Activated T-helper 9 cell treated with anti-CD3 and anti-CD28 coated beads, Interleukin-2, amount 50 U/mL, for 16 hours (primary cell): ENCODE results near the gene CBLL1.

Source experiments
- DNase-seq: peaks from one replicate; pipeline ENCODE4 v3.0.0-alpha.2; 2020; ENCODE audit warnings: low read depth

CBLL1 gene

GRCh38 chr7:107743567-107744344 is at the start of gene CBLL1:
TSS of gene CBLL1 (plus strand) at chr7:107744142. CDS start at chr7:107744164, 22 bp downstream.
- peak; percentile 98 for DNase-seq

DNA sequence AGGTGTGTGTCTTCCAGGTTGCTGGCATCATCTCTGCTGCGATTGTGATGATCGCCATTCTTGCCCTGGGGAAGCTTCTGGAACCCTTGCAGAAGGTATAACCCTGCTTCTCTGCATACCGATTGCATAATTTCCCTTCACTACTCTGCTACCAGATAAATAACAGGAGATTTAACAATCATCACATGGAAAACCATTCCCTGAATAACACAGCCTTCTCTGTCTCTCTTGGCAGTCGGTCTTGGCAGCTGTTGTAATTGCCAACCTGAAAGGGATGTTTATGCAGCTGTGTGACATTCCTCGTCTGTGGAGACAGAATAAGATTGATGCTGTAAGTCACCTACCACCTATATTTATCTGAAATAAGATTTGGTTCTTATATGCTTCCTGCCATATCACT is 49.6 kb upstream of the CBLL1 start:
- no peak for DNase-seq

- DNase-seq: no peak
Measured at GRCh38 chr7:107696330-107696946, 47.5 kb upstream of the CBLL1 start.

DNA sequence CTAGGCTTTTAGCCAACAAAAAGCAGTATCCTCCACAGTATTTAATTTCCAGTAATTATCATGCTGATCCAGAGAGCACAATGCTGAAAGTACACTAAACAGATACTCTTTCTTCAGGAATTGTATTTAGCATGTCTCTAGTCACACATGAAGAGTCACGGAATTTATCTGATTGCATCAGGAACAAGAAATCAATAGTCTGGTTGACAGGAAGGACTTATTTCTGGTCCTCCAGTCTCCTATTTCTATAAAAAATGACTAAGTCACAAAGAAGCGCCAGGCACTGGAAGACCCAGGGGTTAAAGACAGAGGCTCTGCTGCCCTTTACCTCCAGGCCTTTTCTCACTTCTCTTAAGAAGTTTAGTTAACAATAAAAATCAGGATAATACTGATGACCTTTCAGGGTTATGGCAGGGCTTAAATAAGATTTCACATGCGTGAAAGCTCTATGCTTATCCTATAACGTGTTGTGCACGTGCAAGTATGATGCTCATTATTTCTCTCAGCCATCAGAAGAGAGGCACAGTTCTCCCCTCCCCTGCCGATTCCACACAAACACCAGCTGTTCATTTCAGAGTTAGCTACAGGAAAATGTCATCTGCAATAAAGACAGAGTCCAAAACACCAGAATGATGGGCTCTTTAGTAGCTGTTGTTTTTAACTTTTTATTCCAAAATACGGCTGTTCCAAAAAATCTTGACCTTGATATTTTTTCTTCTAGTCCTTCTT is 46.5 kb upstream of the CBLL1 start:
- no peak for DNase-seq

- no peak for DNase-seq
Measured at GRCh38 chr7:107700570-107700969, 43.4 kb upstream of the CBLL1 start.

GRCh38 chr7:107701191-107701590 is 42.8 kb upstream of the CBLL1 start:
- no peak for DNase-seq

DNA sequence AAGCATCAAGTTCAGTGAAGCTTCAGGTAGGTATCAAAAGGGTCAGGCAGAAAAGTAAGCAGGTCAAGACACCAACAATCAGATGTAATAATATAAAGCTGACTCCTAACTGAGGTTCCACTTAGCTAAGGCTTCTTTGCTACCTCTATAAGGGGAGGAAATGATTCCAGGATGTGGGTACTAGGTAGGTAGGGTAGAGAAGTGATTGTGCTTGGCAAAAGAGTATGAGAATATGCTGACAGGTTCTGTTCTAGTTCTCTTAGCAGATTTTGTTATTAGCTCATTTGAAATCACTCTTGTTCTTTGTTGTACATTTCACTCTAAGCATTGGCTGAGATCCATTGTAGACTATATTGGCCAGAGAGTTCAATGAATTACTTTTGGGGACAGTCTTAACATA is 40.7 kb upstream of the CBLL1 start:
- no peak for DNase-seq

GRCh38 chr7:107703872-107704271 is 40.1 kb upstream of the CBLL1 start:
- DNase-seq: no peak

GRCh38 chr7:107708956-107709355 is 35.0 kb upstream of the CBLL1 start:
- no peak for DNase-seq

GRCh38 chr7:107711301-107711700 is 32.6 kb upstream of the CBLL1 start:
- no peak for DNase-seq

- no peak for DNase-seq
Measured at GRCh38 chr7:107712025-107712424, 31.9 kb upstream of the CBLL1 start.

GRCh38 chr7:107712896-107713295 is 31.0 kb upstream of the CBLL1 start:
- no peak for DNase-seq

DNA sequence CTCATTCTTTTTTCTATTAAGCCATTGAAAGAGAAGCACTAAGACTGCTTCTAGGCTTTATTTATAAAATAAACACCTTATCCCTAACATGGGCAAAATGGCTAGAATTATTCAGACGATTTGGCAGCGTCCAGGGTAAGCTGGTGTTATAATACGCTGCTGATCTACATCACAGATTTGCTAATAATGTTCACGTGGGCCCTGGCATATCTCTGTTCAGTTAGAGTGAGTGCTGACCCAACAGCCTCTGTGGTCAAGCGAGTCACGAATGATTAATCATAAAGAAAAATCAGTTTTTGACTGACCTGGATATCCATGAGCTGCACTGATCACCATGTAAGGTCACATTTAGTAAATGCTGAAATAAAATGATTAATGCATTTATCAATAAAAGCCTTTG is 28.4 kb upstream of the CBLL1 start:
- no peak for DNase-seq

- DNase-seq: no peak
Measured at GRCh38 chr7:107718456-107719193, 25.3 kb upstream of the CBLL1 start.

DNA sequence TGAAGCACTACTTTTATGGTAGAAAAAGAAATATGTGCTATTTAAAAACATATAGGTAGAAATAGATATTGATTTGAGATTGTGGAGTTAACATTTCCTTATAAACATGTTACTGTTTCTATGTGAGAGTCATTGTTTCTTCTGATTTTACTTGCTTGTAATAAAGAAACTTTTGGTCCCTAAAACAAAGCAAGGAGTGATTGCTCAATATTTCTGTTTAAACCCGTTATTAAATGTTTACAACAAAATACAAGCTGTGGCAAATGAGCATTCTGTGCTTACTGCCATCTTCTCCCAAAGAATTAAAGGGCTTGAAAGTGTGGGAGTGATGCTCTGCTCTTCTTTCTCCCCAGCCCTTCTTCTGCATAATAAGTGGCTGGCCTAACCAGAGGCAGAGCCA is 22.7 kb upstream of the CBLL1 start:
- no peak for DNase-seq

DNA sequence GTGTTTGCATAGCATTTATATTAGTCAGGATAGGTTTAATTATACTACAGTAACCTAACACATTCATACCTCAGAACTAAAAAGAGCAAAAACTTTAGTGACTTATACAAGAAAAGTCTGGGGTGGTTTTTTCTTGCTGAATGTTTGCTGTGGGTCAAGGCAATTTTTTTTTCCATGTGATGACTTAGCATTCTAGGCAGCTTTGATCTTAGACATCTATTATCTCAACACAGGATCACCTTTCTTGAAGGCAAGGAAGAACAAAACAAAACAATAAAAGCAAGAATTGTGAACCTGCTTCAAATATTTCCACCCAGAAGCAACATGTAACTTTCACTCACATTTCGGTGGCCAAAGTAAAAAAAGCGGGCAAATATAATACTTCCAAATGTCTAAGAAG is 20.7 kb upstream of the CBLL1 start:
- no peak for DNase-seq

DNA sequence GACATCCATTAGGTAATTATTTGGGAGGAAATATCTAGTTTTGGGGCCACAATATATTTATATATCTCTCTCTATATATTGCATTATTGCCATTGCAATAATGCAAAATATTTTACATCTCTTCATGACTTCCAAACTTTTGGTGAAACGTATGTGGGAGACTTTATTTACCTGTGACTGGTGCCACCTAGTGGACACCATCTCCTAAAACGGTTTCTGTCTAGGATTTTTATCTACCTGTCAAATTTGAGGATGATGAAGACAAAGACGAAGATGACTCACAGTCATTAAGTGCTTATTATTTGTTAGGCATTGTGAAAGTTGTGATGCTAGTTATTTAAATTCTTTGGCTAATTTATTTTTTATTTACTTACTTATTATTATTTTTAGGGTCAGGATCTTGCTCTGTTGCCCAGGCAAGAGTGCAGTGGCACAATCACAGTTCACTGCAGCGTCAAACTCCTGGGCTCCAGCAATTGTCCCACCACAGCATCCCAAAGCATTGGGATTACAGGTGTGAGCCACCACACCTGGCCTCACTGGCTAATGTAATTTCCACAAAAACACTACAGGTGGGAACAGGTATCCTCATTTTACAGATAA is 18.7 kb upstream of the CBLL1 start:
- DNase-seq: peak; percentile 8

- DNase-seq: no peak
Measured at GRCh38 chr7:107726356-107727130, 17.4 kb upstream of the CBLL1 start.

DNA sequence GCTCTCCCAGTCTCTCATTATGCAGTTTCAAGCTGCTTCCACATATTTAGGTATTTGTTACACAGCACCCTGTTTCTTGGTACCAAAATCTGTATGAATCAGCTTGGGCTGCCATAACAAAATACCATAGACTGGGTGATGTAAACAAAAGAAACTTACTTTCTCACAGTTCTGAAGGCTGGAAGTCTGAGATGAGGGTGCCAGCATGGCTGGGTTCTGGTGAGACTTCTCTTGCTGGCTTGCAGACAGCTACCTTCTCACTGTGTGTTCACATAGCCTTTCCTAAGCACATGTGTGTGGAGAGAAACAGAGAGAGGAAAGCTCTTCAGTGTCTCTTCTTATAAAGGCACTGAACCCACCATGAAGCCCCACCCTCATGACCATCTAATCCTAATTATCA is 15.7 kb upstream of the CBLL1 start:
- no peak for DNase-seq

GRCh38 chr7:107742678-107743566 is 1.0 kb upstream of the CBLL1 start:
- no peak for DNase-seq
